ENCODE results near the gene NOSTRIN.

NOSTRIN gene

GRCh38 chr2:168895771-168896170 lies 93.3 kb downstream of the NOSTRIN start:
- no peak overlapping the region for H3K27ac ChIP-seq
- TF ChIP-seq, protein P1, sequence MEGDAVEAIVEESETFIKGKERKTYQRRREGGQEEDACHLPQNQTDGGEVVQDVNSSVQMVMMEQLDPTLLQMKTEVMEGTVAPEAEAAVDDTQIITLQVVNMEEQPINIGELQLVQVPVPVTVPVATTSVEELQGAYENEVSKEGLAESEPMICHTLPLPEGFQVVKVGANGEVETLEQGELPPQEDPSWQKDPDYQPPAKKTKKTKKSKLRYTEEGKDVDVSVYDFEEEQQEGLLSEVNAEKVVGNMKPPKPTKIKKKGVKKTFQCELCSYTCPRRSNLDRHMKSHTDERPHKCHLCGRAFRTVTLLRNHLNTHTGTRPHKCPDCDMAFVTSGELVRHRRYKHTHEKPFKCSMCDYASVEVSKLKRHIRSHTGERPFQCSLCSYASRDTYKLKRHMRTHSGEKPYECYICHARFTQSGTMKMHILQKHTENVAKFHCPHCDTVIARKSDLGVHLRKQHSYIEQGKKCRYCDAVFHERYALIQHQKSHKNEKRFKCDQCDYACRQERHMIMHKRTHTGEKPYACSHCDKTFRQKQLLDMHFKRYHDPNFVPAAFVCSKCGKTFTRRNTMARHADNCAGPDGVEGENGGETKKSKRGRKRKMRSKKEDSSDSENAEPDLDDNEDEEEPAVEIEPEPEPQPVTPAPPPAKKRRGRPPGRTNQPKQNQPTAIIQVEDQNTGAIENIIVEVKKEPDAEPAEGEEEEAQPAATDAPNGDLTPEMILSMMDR (conservative IDR thresholded peaks at IDR 0.05), result no peak

DNA sequence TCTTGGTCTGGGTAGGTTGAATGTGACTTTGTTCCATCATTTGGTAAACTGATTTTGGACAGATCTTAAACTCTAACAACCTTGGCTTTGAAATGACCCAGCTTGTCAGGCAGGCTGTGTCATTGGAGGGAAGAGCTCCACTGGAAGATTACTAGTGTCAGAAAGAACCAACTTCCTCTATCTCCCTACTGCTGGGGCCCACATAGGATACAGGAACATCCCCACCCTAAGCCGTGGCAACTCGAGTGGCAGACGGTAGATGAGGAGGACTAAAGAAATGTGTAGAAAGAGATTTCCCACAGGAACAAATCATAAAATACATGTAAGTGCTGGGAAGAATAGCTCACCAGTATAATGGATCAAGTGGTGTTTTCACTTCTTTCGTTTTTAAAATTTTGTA lies 94.3 kb downstream of the NOSTRIN start:
- H3K27ac ChIP-seq, result no peak overlapping the region
- TF ChIP-seq, protein P1 (conservative IDR thresholded peaks at IDR 0.05), result no peak

DNA sequence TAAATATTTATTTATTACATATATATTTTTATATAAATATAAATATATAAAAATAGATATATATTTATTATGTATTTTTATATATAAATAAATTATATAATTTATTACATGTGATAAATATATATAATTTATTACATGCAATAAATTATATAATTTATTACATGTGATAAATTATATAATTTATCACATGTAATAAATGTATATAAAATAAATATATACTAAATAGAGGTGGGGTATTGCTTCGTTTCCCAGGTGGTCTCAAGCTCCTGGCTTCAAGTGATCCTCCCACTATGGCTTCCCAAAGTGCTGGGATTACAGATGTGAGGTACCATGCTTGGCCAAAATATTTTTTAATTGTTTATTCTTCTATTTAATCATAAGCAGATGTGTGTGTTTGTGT lies 95.0 kb downstream of the NOSTRIN start:
- no peak overlapping the region for H3K27ac ChIP-seq
- TF ChIP-seq, protein P1 (conservative IDR thresholded peaks at IDR 0.05), result no peak

DNA sequence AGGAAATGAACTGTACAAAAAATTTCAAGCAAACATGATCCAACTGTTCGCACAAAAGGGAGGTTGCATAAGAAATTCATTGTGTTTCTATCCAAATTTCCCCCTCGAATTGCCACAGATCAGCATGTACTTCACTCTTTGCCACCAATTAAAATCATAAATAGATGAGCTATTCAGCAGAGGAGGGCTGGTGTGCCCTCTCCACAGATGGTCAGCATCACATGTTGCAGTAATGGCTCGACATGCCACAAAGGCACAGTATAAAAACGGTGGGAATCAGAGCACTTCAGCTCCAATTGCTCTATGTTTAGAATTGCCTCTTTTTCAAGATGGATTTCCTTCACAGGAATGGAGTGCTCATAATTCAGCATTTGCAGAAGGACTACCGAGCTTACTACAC lies 98.6 kb downstream of the NOSTRIN start, which contains the start of gene G6PC2:
Gene G6PC2 (plus strand): TSS at position 289 of the 400 bp plus-strand sequence. CDS start 41 bp downstream, at position 330.
- H3K27ac ChIP-seq, result no peak within 1 kb of the TSS
- TF ChIP-seq, protein P1 (conservative IDR thresholded peaks at IDR 0.05), result no peak

DNA sequence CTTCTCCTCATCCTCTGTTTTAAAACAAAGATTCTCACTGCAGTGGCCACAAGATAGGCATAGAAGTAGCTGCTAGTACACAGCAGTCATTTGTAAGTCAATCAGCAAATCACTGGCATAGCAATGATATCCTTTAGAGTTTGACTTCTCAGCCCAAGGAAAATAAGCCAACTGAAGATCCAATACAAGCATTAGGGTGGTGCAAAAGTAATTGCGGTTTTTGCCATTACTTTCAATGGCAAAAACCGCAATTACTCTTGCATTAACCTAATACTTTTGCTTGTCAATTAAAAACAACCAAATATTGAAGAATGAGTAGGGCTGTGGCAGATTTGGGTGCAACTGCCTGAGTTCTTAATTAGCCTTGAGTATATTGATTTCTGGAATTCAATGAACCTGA lies 101.5 kb downstream of the NOSTRIN start:
- TF ChIP-seq, protein P1 (conservative IDR thresholded peaks at IDR 0.05), result no peak
- H3K27ac ChIP-seq, result no peak overlapping the region

DNA sequence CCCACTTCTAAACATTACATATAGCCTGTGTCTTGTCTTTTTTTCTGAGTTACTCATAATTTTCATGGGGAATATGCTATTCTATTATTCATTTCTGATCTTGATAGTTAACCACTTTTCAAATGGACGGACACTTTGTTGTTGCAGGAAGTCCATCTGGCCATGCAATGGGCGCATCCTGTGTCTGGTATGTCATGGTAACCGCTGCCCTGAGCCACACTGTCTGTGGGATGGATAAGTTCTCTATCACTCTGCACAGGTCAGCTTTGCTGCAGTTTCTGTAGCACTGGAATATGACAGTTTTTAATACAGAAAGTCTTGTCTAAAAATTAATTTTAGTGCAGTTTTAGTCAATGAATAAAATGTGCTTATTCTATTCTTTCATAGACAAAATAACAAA lies 101.9 kb downstream of the NOSTRIN start:
- TF ChIP-seq, protein P1 (conservative IDR thresholded peaks at IDR 0.05), result no peak
- H3K27ac ChIP-seq, result no peak overlapping the region

DNA sequence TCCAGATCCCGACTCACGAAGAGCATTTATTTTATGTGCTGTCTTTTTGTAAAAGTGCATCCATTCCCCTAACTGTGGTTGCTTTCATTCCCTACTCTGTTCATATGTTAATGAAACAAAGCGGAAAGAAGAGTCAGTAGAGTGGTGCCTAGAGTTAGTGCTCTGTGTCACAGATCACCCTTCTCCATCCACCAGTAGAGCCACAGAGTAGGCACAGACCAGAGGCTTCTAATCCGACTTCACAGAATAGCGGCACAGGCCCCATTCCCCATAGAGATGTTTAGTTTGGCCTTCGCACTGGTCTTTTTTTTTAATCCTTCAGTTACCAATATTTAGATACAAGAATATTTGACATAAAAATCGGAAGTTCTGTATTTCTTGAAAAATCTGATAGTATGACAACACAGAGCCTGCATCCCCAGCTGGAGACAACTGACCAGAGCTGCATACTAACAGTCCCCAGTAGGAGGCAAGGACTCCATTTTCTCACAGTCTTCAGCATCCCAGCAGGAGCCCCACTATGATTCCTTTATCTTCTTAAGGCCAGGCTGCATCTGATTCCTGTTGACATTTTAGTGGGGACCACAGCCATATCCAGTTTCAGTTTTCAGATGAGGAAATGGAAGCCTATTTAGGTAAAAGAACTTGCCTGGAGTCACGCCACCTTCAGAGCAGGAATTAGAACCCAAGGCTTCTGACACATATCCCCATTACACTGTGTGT lies 105.7 kb downstream of the NOSTRIN start:
- H3K27ac ChIP-seq, result no peak overlapping the region
- TF ChIP-seq, protein P1 (conservative IDR thresholded peaks at IDR 0.05), result no peak

Measured in VCaP (cell line).